T-helper 2 cell (primary cell): ENCODE measurements around the gene CAPNS1.
A peak's percentile ranks its signal among the peaks of the same experiment; 100 is the strongest.

ENCODE experiments used
- DNase-seq, 5 experiments: peaks; one replicate each; pipeline versions ENCODE4 v3.0.0 to v3.0.0-alpha.2; 2012 to 2022
- total RNA-seq, 2 donors: gene quantifications; one replicate each; lab custom pipeline; 2026; lab: John Stamatoyannopoulos, UW

Gene CAPNS1
- total RNA-seq, result 62.7 to 87.9 reads per million in 2 donors

GRCh38 chr19:36139473-36140303 is at the start of gene CAPNS1:
CAPNS1 (plus strand) TSS chr19:36140066; CDS start chr19:36141012, 946 bp downstream.
- peak; percentile 80 to 92 (median 85) for DNase-seq

GRCh38 chr19:36090910-36091695 is 48.8 kb upstream of the CAPNS1 start:
- DNase-seq, result no peak

GRCh38 chr19:36092566-36092965 is 47.3 kb upstream of the CAPNS1 start:
- DNase-seq, result no peak

DNA sequence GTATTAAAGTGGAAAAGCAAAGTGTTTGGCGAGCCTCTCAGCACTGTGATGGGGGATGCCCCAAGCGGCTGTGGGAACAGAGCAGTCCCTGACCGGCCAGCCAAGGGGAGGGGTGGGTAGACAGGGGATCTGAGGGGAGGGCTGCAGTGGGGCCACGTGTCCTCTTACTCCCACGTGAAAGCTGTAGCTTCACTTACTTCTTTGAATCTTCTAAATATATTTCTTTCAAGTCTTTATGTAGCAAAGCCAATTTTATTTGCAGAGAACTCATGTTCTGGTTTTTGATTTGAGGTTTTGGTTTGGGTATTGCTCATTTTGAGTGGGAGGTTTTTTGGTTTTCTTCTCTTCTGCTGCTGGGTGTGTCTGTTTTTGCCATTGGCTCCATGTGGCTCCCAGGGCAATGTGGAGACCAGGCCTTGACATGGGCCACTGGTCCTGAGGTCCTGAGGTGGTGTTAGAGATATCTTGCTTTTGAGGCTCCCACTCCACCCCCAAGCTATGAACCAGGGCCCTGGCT is 46.7 kb upstream of the CAPNS1 start:
- peak in 1 of 5 experiments; percentile 29 for DNase-seq

DNA sequence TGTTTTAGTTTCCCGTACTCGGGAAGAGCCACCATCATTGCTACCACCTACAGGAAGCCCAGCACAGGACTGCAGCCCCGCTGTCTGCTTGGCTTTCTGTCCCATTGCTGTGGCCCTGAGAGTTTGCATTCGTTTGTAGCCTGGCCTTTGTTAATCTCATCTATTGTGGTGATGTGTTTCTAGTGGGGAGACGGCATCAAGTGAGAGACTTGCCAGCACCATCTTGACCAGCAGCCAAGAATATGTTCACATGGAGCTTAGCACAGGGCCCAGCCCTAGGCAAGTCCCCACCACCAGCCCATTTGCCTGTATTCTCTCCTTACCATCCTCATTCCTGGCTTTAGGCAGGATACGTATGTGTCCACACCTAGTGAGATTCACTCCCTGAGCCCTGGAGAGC is 46.2 kb upstream of the CAPNS1 start:
- DNase-seq, result no peak

DNA sequence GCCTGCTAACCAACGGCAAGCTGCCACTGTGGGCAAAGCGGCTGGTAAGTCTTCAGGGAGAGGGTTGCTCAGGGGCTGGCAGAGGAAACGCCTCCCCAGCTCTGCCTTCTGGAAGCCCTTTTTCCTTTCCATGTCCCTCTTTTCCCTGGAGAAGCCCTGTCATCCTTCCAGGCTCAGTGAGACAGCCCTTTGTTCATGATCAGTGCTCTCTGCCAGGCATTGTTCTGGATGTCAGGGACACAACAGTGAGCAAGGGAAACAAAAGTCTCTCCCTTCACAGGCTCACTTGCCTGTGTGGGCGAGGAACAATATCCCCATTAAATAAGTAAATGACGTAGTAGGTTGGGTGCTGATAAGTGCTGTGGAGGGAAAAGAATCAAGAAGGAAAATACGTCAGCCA is 42.8 kb upstream of the CAPNS1 start:
- DNase-seq, result no peak

DNA sequence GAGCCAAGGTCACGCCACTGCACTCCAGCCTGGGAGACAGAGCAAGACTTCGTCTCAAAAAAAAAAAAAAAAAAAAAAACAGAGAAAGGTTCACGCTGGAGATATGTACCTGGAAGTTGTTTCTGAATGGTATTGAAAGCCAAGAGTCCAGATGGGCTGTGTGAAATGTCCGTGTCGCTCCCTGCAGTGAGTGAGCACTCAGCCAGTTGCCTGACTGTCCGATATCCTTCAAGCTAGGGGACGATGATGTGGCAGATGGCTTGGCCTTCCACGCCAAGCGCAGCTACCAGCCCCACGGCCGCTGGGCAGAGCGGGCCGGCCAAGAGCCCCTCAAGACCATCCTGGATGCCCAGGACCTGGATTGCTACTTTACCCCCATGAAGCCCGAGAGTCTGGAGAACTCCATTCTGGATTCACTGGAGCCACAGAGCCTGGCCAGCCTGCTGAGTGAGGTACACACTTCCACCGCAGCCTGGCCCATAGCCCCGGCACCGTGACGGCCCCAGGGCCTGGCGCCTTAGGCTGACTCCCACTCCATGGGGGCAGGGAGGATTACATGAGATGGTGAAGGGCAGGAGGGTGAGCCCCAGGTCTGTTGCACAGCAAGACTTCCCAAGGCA is 40.6 kb upstream of the CAPNS1 start:
- no peak for DNase-seq

DNA sequence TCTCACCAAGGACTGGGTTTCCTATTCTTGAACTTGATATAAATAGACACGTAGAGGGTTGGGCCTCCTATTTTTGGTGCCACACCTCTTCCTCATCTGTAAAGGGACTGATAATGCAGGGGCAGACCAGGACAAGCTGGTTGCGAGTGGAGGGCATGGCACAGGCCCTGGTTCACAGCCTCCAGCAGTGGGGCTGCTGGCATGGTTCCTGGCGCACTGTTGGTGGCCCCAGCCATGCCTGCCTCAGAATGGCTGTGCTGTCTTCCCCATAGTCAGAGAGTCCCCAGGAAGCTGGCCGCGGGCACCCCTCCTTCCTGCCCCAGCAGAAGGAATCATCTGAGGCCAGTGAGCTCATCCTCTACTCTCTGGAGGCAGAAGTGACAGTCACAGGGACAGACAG is 39.4 kb upstream of the CAPNS1 start:
- DNase-seq, result no peak

DNA sequence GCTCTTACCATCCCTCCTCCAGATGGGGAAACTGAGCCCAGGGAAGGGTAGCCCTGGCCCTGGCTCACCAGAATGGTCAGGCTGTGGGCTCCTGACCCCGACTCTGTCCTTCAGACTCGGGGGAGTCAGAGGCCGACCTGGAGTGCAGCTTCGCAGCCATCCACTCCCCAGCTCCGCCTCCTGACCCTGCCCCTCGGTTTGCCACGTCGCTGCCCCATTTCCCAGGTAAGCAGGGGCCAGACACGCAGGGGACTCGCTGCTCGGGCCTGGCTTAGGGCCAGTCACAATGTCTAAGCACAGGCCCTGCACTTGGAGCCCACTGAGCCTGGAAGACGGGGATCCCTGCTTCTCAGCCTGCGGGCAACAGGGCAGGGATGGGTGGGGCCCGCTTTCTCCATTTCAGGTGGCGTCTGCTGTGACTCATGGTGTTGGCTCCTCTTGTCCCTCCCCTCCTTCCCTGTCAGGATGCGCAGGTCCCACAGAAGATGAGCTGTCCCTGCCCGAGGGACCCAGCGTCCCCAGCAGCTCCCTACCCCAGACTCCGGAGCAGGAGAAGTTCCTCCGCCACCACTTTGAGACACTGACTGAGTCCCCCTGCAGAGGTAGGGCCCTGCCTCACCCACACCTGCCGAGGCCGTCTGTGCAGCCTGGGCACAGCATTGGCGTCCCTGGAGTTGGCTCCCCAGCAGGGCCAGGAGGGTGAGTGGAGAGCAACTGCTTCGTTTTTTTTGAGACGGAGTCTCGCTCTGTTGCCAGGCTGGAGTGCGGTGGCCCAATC is 38.1 kb upstream of the CAPNS1 start:
- DNase-seq, result no peak

DNA sequence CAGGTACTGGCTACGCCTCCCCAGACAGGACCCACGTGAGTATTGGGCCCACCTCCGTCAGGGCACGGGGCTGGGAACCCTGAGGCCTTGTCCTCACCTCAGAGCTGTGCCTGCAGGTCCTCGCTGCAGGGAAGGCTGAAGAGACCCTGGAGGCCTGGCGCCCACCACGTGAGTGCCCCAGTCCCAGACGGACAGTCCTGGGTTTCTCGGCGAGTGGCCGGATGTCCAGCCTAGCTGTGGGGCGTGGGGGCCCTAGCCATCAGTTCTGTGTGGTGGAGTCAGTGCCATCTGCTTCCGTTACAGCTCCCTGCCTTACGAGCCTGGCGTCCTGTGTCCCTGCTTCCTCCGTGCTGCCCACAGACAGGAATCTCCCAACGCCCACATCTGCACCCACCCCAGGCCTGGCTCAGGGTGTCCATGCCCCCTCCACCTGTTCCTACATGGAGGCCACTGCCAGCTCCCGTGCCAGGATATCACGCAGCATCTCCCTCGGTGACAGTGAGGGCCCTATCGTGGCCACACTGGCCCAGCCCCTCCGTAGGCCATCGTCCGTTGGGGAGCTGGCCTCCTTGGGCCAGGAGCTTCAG is 36.7 kb upstream of the CAPNS1 start:
- no peak for DNase-seq

- DNase-seq, result no peak
Measured at GRCh38 chr19:36103842-36104552, 35.9 kb upstream of the CAPNS1 start.

DNA sequence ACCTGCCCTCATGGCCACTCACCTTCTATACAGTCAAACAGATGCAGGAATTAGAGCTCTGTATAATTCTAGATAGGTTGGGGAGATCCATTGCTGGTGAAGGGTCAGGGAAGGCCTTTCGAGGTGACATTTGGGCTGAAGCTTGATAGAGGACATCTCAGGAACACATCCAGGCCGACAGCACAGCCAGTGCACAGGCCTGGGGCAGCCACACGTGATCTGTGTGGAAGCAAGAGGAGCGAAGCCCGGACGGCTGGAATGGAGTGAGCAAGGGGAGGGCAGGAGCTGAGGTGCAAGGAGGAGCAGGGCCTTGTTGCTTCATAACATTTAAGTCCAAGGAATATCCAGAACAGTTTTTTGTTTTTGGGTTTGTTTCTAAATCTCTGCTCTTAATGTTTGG is 33.4 kb upstream of the CAPNS1 start:
- DNase-seq, result no peak

DNA sequence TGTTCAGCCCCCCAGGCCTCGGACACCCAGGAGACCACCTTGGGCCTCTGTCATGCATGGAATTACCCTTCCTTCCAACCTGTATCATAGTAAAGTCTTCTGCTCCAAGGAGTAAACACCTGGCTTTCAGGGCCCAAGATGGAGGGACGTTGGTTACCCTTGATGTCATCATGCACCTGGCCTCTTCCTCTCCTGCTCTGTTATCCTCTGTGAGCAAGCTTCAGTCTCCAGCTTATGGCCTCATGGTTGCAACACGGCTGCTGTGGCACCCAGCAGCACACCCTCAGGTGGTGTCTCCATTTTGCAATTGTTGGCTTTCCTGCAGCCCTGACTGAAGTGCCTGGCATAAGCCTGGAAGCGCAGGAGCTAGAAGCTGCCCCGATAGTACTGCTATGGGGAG is 32.9 kb upstream of the CAPNS1 start:
- no peak for DNase-seq

DNA sequence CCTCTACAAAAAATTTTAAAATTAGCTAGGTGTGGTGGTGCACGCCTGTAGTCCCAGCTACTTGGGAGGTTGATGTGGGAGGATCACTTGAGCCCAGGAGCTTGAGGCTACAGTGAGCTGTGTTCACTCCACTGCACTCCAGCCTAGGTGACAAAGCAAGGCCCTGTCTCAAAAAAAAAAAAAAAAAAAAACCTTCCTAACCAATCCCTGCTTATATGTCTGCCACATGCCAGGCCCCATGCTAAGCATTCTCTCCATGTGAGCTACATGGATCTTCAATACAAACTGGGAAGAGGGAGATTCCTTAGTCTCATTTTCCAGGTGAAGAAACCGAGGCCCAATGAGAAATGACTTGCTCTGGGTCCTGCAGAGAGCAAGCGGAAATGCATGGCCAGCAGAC is 31.2 kb upstream of the CAPNS1 start:
- no peak for DNase-seq

- no peak for DNase-seq
Measured at GRCh38 chr19:36110487-36111199, 29.2 kb upstream of the CAPNS1 start, which contains the start of gene OVOL3. OVOL3 (plus strand) TSS chr19:36111143; CDS start chr19:36111203, 60 bp downstream.

- no peak for DNase-seq
Measured at GRCh38 chr19:36111200-36111539, 28.7 kb upstream of the CAPNS1 start.

DNA sequence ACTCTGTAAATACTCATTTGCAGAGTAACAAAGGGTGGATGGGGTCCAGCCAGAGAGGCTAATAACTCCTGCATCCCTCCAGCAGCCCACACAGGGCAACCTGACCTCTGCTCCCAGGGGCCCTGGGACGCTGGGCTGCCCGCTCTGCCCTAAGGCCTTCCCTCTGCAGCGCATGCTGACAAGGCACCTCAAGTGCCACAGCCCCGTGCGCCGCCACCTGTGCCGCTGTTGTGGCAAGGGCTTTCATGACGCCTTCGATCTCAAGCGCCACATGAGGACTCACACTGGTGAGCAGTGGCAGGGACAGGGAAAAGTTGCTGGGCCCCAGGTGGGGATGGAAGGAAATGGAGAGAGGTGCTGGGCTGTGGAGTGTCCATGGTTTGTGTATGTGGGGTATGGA is 27.2 kb upstream of the CAPNS1 start:
- no peak for DNase-seq

DNA sequence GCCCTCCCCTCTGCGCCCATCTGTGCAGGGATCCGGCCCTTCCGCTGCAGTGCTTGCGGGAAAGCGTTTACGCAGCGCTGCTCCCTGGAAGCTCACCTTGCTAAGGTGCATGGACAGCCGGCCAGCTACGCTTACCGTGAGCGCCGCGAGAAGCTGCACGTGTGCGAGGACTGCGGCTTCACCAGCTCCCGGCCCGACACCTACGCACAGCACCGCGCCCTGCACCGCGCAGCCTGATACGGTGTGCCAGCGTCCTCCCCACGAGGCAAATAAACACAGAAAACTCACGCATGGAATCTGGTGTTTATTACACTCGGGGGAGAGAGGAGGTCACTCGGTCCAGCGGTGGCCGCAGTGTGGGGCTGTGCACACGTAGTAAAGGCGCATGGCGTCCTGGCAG is 26.4 kb upstream of the CAPNS1 start:
- DNase-seq, result no peak

GRCh38 chr19:36113894-36114720 is 25.8 kb upstream of the CAPNS1 start:
- peak in 1 of 5 experiments; percentile 41 for DNase-seq
